ENCODE results near the gene SETDB1. TPM values are rescaled to one million over a fixed set of nuclear protein-coding genes. Genes with fewer than 3 reads are reported as not detected.

The SETDB1 gene
- polyA plus RNA-seq, 6 donors from 2014 or later, result 16.5 to 30.5 (median 22.6) TPM

DNA sequence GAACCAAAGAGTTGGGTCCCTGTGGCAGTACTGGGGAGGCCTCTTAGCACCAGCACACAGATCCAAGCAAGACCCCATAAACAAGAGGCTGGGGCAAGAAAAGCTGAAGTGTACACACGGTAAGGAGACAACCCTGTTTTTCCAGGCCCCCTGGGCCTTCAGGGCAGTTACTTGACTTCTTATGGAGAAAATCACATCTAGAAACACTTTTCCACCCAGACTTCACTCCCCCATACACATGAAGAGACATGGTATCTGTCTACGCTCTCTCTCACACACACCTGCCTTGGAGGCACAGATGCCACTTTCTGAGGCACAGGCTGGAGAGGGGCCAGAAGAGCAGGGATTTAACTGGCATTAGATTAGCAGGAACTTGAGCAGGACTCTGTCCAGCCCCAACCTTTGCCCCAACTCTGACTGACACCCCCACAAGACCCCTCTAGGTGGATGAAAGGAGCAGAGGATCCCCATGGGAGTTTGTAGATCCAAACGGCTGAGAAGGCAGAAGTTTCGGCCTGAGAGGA, 46.3 kb downstream of the SETDB1 start:
- DNase-seq (no peak), ATAC-seq (ENCODE audit: low read depth in 2 of 2) (no peak)
- Mint-ChIP-seq H3K27ac (peak overlapping the region in 4 of 6 donors; percentile 33 to 91 (median 86)), H3K36me3 (no peaks in the 10 kb centered on the region), H3K9me3 (no peaks in the 10 kb centered on the region), H3K27me3 (no peaks in the 10 kb centered on the region), H3K4me3 (peak overlapping the region; percentile 68 to 94 (median 84)), H3K4me1 (peaks cover 45 to 55% (median 47%) of the 10 kb centered on the region in 3 donors)

- Mint-ChIP-seq H3K4me3 (peak overlapping the region; percentile 82 to 94 (median 86)), H3K36me3 (no peaks in the 10 kb centered on the region), H3K27me3 (no peaks in the 10 kb centered on the region), H3K27ac (peak overlapping the region in 5 of 6 donors; percentile 63 to 91 (median 87)), H3K9me3 (no peaks in the 10 kb centered on the region), H3K4me1 (peaks cover 46 to 64% (median 47%) of the 10 kb centered on the region in 3 donors)
- DNase-seq (no peak), ATAC-seq (ENCODE audit: low read depth in 2 of 2) (no peak)
Observed at GRCh38 chr1:150973258-150973835, 47.2 kb downstream of the SETDB1 start.

- DNase-seq, result peak; percentile 59
- H3K9me3 Mint-ChIP-seq, result no peaks in the 10 kb centered on the region
- H3K4me1 Mint-ChIP-seq, result peaks cover 44 to 70% (median 53%) of the 10 kb centered on the region in 3 donors
- H3K36me3 Mint-ChIP-seq, result no peaks in the 10 kb centered on the region
- no peaks in the 10 kb centered on the region for H3K27me3 Mint-ChIP-seq
- peak overlapping the region; percentile 82 to 94 (median 86) for H3K4me3 Mint-ChIP-seq
- peak overlapping the region in 4 of 6 donors; percentile 63 to 91 (median 88) for H3K27ac Mint-ChIP-seq
- peak; percentile 52 for ATAC-seq (ENCODE audit: low read depth in 2 of 2)
Observed at GRCh38 chr1:150973836-150974579, 47.8 kb downstream of the SETDB1 start.

GRCh38 chr1:150974580-150975478, 48.7 kb downstream of the SETDB1 start, which contains the start of gene CERS2:
CERS2 (minus strand) TSS chr1:150974835; CDS start chr1:150969090, 5,745 bp downstream.
- peak; percentile 77 for DNase-seq
- peak within 1 kb of the TSS; percentile 83 to 94 (median 88) for H3K4me3 Mint-ChIP-seq
- peak within 1 kb of the TSS in 5 of 6 donors; percentile 71 to 91 (median 87) for H3K27ac Mint-ChIP-seq
- no peaks in the 10 kb centered on the region for H3K36me3 Mint-ChIP-seq
- peaks cover 44 to 76% (median 60%) of the 10 kb centered on the region in 3 donors for H3K4me1 Mint-ChIP-seq
- no peaks in the 10 kb centered on the region for H3K27me3 Mint-ChIP-seq
- peak; percentile 61 to 66 for ATAC-seq (ENCODE audit: low read depth in 2 of 2)
- H3K9me3 Mint-ChIP-seq, result no peaks in the 10 kb centered on the region

DNA sequence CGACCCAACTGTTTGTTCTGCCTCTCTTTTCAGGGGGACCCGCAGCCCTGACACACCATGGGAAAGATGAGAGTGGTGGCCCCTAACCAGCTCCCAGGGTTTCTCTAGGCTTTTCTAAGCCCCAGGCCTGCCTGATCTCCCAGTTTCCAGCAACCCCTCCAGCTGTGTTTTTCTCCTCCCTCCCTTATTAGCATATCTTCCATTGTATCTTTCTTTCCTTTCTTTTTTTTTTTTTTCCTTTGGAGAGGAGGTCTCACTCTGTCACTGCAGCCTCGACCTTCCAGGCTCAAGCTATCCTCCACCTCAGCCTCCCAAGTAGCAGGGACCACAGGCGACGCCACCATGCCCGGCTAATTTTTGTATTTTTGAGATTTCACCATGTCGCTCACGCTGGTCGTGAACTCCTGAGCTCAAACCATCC, 50.2 kb downstream of the SETDB1 start:
- H3K9me3 Mint-ChIP-seq, result no peaks in the 10 kb centered on the region
- H3K36me3 Mint-ChIP-seq, result no peaks in the 10 kb centered on the region
- H3K4me3 Mint-ChIP-seq, result peak overlapping the region; percentile 69 to 92 (median 82)
- H3K4me1 Mint-ChIP-seq, result peaks cover 34 to 64% (median 54%) of the 10 kb centered on the region in 3 donors
- H3K27me3 Mint-ChIP-seq, result no peaks in the 10 kb centered on the region
- peak overlapping the region in 2 of 6 donors; percentile 76 to 97 for H3K27ac Mint-ChIP-seq
- ATAC-seq (ENCODE audit: low read depth in 2 of 2), result no peak
- DNase-seq, result no peak

GRCh38 chr1:150976879-150977694, 50.9 kb downstream of the SETDB1 start:
- DNase-seq (peak; percentile 73), ATAC-seq (ENCODE audit: low read depth in 2 of 2) (peak; percentile 40 to 42)
- H3K27me3 Mint-ChIP-seq, result no peaks in the 10 kb centered on the region
- H3K36me3 Mint-ChIP-seq, result no peaks in the 10 kb centered on the region
- H3K27ac Mint-ChIP-seq, result peak overlapping the region; percentile 37 to 97 (median 83)
- peak overlapping the region; percentile 70 to 92 (median 83) for H3K4me3 Mint-ChIP-seq
- no peaks in the 10 kb centered on the region for H3K9me3 Mint-ChIP-seq
- peaks cover 31 to 57% (median 47%) of the 10 kb centered on the region in 3 donors for H3K4me1 Mint-ChIP-seq

GRCh38 chr1:150979092-150980056, 53.2 kb downstream of the SETDB1 start:
- Mint-ChIP-seq H3K27ac (peak overlapping the region in 4 of 6 donors; percentile 32 to 58 (median 47)), H3K36me3 (no peaks in the 10 kb centered on the region), H3K4me3 (peak overlapping the region; percentile 66 to 89 (median 82)), H3K27me3 (no peaks in the 10 kb centered on the region), H3K4me1 (peaks cover 18 to 40% (median 29%) of the 10 kb centered on the region in 3 donors), H3K9me3 (no peaks in the 10 kb centered on the region)
- ATAC-seq (ENCODE audit: low read depth in 2 of 2) (peak; percentile 55 to 59), DNase-seq (peak; percentile 84)

DNA sequence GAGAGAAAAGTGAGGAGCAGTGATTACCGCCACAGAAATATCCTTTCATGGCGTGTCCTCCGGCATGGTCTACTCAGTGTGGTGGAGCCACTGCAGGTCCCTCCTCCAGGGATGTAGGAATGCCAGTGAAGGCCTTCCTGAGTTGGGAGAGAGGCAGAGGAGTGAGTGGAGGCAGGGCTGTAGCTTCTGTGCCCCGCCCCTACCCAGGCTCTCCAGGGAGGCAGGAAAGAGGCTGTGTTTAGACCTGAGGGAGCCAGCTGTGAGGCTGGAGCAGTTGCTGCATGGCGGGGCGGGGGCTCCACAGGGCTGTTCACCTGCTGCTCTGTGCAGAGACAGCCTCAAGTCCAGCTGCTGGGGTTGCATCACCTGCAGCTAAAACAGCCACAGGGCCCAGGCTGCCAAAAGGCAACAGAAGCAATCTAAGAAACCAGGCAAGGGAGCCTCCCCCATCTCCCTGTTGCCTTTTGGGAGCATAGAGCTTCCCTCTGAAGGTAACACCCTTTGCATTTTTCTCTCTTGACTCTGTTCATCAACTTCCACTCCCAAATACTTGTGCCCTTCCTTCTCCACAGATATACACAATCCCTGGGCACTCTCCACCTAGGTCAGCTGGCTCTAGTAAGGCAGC, 55.1 kb downstream of the SETDB1 start:
- peaks cover 0 to 8% (median 0%) of the 10 kb centered on the region in 3 donors for H3K27me3 Mint-ChIP-seq
- ATAC-seq (ENCODE audit: low read depth in 2 of 2), result no peak
- H3K36me3 Mint-ChIP-seq, result no peaks in the 10 kb centered on the region
- peak overlapping the region in 1 of 8 donors; percentile 22 for H3K4me3 Mint-ChIP-seq
- H3K9me3 Mint-ChIP-seq, result no peaks in the 10 kb centered on the region
- peak overlapping the region in 1 of 6 donors; percentile 69 for H3K27ac Mint-ChIP-seq
- no peak for DNase-seq
- peaks cover 21 to 35% (median 27%) of the 10 kb centered on the region in 3 donors for H3K4me1 Mint-ChIP-seq

GRCh38 chr1:150981805-150982712, 55.9 kb downstream of the SETDB1 start, which contains the start of gene ANXA9:
ANXA9 (plus strand) TSS chr1:150982292; CDS start chr1:150983106, 814 bp downstream.
- H3K9me3 Mint-ChIP-seq, result no peaks in the 10 kb centered on the region
- no peaks in the 10 kb centered on the region for H3K36me3 Mint-ChIP-seq
- peaks cover 14 to 27% (median 20%) of the 10 kb centered on the region in 3 donors for H3K4me1 Mint-ChIP-seq
- peak within 1 kb of the TSS in 1 of 6 donors; percentile 69 for H3K27ac Mint-ChIP-seq
- H3K4me3 Mint-ChIP-seq, result no peak within 1 kb of the TSS
- ATAC-seq (ENCODE audit: low read depth in 2 of 2), result no peak
- DNase-seq, result no peak
- H3K27me3 Mint-ChIP-seq, result peaks cover 0 to 8% (median 0%) of the 10 kb centered on the region in 3 donors

GRCh38 chr1:150985179-150985825, 59.1 kb downstream of the SETDB1 start:
- H3K4me1 Mint-ChIP-seq, result peaks cover 0 to 4% (median 0%) of the 10 kb centered on the region in 3 donors
- peaks cover 0 to 8% (median 0%) of the 10 kb centered on the region in 3 donors for H3K27me3 Mint-ChIP-seq
- ATAC-seq (ENCODE audit: low read depth in 2 of 2), result no peak
- no peaks in the 10 kb centered on the region for H3K9me3 Mint-ChIP-seq
- no peak overlapping the region for H3K27ac Mint-ChIP-seq
- no peaks in the 10 kb centered on the region for H3K36me3 Mint-ChIP-seq
- no peak for DNase-seq
- H3K4me3 Mint-ChIP-seq, result peak overlapping the region in 1 of 8 donors; percentile 77
